Aorta (tissue), 5 donors: ENCODE results near the gene SEC23IP. TPM values are rescaled to one million over a fixed set of nuclear protein-coding genes. Genes with fewer than 3 reads are reported as not detected.

Experiments
- ATAC-seq: fragments of 200-7000 bp; cut with Tn5 transposase; one replicate; pipeline ENCODE4 v1.9.1; 2022; ENCODE audit warnings: moderate library complexity; ENCODE audit not compliant: low FRiP score
- DNase-seq, 2 donors: peaks; one replicate each; pipeline ENCODE4 v3.0.0-alpha.2; 2020
- H3K27ac ChIP-seq, 2 donors: one replicate each; pipeline ENCODE4 v1.5.1; 2013; ENCODE audit warnings: low read length in 2 of 2, mild to moderate bottlenecking in 2 of 2, moderate library complexity in 2 of 2, control low read depth in 1 of 2, inconsistent platforms in 1 of 2, low read depth in 1 of 2
- H3K27me3 ChIP-seq, 2 donors: one replicate each; pipeline ENCODE4 v1.6.1; 2013; ENCODE audit warnings: control low read depth in 1 of 2, low read length in 1 of 2, mild to moderate bottlenecking in 1 of 2, moderate library complexity in 1 of 2; ENCODE audit not compliant: insufficient read depth in 2 of 2, control insufficient read depth in 1 of 2
- H3K36me3 ChIP-seq, 2 donors: one replicate each; pipeline ENCODE4 v1.6.1; 2013; ENCODE audit warnings: control low read depth in 1 of 2, low read length in 1 of 2, mild to moderate bottlenecking in 1 of 2; ENCODE audit not compliant: insufficient read depth in 2 of 2, control insufficient read depth in 1 of 2
- H3K4me1 ChIP-seq, 2 donors: one replicate each; pipeline ENCODE4 v1.6.1; 2013; ENCODE audit warnings: low read length in 2 of 2, control low read depth in 1 of 2, mild to moderate bottlenecking in 1 of 2, moderate library complexity in 1 of 2; ENCODE audit not compliant: insufficient read depth in 2 of 2, control insufficient read depth in 1 of 2
- H3K4me3 ChIP-seq, 2 donors: one replicate each; pipeline ENCODE4 v1.5.1; 2013; ENCODE audit warnings: low read length in 2 of 2, control low read depth in 1 of 2, mild to moderate bottlenecking in 1 of 2
- H3K9me3 ChIP-seq: one replicate; pipeline ENCODE4 v1.6.1; 2013; ENCODE audit warnings: mild to moderate bottlenecking, low read length; ENCODE audit not compliant: control insufficient read depth
- WGBS, 2 donors: extraction: QIAGEN DNeasy Blood & Tissue Kit; methylation state at CpG; one replicate each; pipeline ENCODE4 v1.1.7; 2013; 5-methylcytosine and 5-hydroxymethylcytosine counted together
- intact Hi-C, 2 donors: fragments of 100-400 bp; cut with DNase I; formaldehyde crosslinking; loops; one replicate each; pipeline versions ENCODE4 v1.14.2 to v1.15.0; 2022
- polyA plus RNA-seq, 2 donors: library from polyadenylated mRNA; stranded (reverse); fragments of 200-250 nt; gene quantifications; one replicate each; pipeline ENCODE4 v1.2.3, GENCODE V29; 2013
- total RNA-seq, 2 donors: library from RNA; stranded (reverse); fragmentation: NEBNext Ultra II Directional; extraction: Animal tissue kit (Norgen Biotek cat#: 25700); gene quantifications; one replicate each; pipeline ENCODE4 v1.2.1, GENCODE V29; 2021
- donor health status: healthy with polysubstance abuse.
- donor health status: Bipolar disorder and iron deficiency.
- donor health status: DM: no; HTN: no; CAD: no.
- donor health status: DM: no; HTN: no; CAD: no.
- donor health status: DM: yes; HTN: yes; CAD: no.

The SEC23IP gene
- total and polyA plus RNA-seq, 4 donors, result 7.2 to 52.0 (median 28.7) TPM

DNA sequence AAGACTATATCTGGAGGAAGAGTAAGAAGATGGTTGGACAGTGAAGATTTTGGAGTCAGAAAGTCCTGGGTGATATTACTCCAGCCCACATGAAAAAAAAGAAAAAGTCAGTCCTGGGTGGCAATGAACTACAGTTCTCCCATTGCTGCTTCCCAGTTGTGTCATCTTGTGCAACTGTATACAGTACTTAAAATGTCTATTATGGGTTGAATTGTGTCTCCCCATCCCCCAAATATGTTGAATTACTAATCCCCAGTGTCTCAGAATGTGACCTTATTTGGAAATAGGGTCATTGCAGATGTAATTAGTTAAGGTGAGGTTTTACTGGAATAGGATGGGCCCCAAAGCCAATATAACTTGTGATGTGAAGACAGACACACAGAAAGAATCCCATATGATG, 15.6 kb downstream of the SEC23IP start:
- no peak overlapping the region for H3K27ac ChIP-seq
- H3K27me3 ChIP-seq, result no peaks in the 10 kb centered on the region
- DNase-seq (no peak), ATAC-seq (no peak)
- no peaks in the 10 kb centered on the region for H3K9me3 ChIP-seq
- H3K4me1 ChIP-seq, result no peaks in the 10 kb centered on the region
- intact Hi-C loops, result no loop called here
- H3K4me3 ChIP-seq, result no peak overlapping the region
- peaks cover 0 to 2% of the 10 kb centered on the region in 2 donors for H3K36me3 ChIP-seq

- H3K27ac ChIP-seq, result no peak overlapping the region
- WGBS, 2 donors, result 95 to 96% methylated on average over 6 of the region's 6 CpGs
- no peaks in the 10 kb centered on the region for H3K27me3 ChIP-seq
- H3K4me1 ChIP-seq, result no peaks in the 10 kb centered on the region
- ATAC-seq (no peak), DNase-seq (no peak)
- no peaks in the 10 kb centered on the region for H3K9me3 ChIP-seq
- peaks cover 2% of the 10 kb centered on the region in 2 donors for H3K36me3 ChIP-seq
- intact Hi-C loops, result no loop called here
- H3K4me3 ChIP-seq, result no peak overlapping the region
These were observed 18.2 kb downstream of the SEC23IP start for GRCh38 chr10:119910689-119911088.

DNA sequence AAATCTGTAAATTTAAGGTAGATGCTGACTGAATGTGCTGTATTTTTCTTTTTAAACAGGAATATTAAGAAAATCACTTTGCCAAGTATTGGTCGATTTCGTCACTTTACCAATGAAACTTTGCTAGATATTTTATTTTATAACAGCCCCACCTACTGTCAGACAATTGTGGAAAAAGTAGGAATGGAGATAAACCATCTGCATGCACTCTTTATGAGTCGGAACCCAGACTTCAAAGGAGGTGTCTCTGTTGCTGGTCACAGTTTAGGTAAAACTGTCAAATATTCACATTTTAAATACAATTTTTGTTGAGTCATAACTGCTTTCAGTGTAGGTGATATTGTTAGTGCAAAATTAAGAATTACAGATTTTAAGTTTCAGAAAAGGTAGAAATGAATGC, 25.2 kb downstream of the SEC23IP start:
- ATAC-seq (no peak), DNase-seq (no peak)
- 76 to 77% methylated on average over 3 of the region's 3 CpGs for WGBS, 2 donors
- H3K27ac ChIP-seq, result no peak overlapping the region
- peaks cover 2 to 9% of the 10 kb centered on the region in 2 donors for H3K36me3 ChIP-seq
- H3K4me3 ChIP-seq, result no peak overlapping the region
- H3K27me3 ChIP-seq, result no peaks in the 10 kb centered on the region
- intact Hi-C loops, result no loop called here
- no peaks in the 10 kb centered on the region for H3K9me3 ChIP-seq
- H3K4me1 ChIP-seq, result no peaks in the 10 kb centered on the region

DNA sequence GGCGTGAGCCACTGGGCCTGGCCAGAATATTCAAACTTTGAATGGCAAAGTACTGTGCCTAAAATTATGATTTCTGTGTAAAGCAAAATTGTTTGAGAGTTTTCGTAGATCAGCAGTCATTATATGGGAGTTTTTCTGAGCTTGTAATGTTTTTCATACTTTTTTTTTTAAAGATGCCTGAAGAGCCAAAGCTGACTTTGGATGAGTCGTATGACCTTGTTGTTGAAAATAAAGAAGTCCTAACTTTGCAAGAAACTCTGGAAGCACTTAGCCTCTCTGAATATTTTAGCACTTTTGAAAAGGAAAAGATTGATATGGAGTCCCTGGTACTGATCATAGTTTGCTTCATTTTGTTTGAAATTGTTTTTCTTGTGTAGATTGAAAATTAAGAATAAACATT, 26.7 kb downstream of the SEC23IP start:
- ATAC-seq (no peak), DNase-seq (no peak)
- intact Hi-C loops, result no loop called here
- WGBS, 2 donors, result 74 to 78% methylated on average over 3 of the region's 3 CpGs
- Histone ChIP-seq H3K4me3 (no peak overlapping the region), H3K9me3 (no peaks in the 10 kb centered on the region), H3K27me3 (no peaks in the 10 kb centered on the region), H3K36me3 (peaks cover 2 to 9% of the 10 kb centered on the region in 2 donors), H3K27ac (no peak overlapping the region), H3K4me1 (no peaks in the 10 kb centered on the region)

DNA sequence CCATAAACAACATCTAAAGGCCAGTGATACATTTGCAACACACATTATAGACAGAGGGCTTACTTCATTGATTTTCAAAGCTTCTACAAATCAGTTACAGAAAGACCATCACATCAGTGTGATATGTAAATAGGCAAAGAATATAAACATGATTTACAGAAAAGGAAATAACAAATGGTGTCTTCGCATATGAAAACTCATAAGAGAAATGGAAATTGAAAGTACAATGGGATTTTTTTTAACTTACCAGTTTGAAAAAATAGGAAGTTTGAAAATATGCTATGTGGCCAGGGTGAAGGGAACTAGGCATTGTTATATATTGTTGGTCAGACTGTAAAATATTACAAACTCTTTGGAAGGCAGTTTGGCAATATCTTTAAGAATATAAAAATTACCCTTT, 27.3 kb downstream of the SEC23IP start:
- DNase-seq (no peak), ATAC-seq (no peak)
- Histone ChIP-seq H3K4me1 (no peaks in the 10 kb centered on the region), H3K27ac (no peak overlapping the region), H3K4me3 (no peak overlapping the region), H3K36me3 (peaks cover 0 to 11% of the 10 kb centered on the region in 2 donors), H3K9me3 (no peaks in the 10 kb centered on the region), H3K27me3 (no peaks in the 10 kb centered on the region)
- WGBS, 2 donors, result 87 to 98% methylated on average over 1 of the region's 1 CpG
- intact Hi-C loops, result no loop called here

DNA sequence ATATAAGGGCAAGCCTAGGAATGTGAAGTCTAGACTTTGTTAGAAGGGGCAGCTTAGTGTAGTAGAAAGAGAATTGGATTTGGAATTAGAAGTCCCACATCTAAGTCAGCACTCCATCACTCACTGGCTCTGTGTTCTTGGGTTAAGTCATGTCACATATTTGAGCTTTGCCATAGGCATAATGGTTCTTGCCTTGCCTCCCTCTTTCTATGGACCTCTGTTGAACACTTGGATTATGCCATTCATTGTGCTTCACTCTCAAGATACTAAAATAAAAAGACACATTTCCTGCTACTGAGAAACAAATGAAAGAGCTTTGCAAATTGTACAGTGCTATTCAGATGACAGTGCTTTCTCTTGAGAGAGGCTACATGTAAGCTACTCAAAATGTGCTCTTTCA, 35.9 kb downstream of the SEC23IP start:
- DNase-seq (no peak), ATAC-seq (no peak)
- Histone ChIP-seq H3K4me1 (no peaks in the 10 kb centered on the region), H3K36me3 (peaks cover 7 to 12% of the 10 kb centered on the region in 2 donors), H3K27ac (no peak overlapping the region), H3K9me3 (no peaks in the 10 kb centered on the region), H3K4me3 (no peak overlapping the region), H3K27me3 (no peaks in the 10 kb centered on the region)
- intact Hi-C loops, result no loop called here

GRCh38 chr10:119931871-119932270, 39.3 kb downstream of the SEC23IP start:
- intact Hi-C loops, result no loop called here
- Histone ChIP-seq H3K9me3 (no peaks in the 10 kb centered on the region), H3K27me3 (no peaks in the 10 kb centered on the region), H3K36me3 (peaks cover 5 to 6% of the 10 kb centered on the region in 2 donors), H3K27ac (no peak overlapping the region), H3K4me3 (no peak overlapping the region), H3K4me1 (no peaks in the 10 kb centered on the region)
- WGBS, 2 donors, result 70 to 74% methylated on average over 4 of the region's 4 CpGs
- DNase-seq, result no peak
- no peak for ATAC-seq

DNA sequence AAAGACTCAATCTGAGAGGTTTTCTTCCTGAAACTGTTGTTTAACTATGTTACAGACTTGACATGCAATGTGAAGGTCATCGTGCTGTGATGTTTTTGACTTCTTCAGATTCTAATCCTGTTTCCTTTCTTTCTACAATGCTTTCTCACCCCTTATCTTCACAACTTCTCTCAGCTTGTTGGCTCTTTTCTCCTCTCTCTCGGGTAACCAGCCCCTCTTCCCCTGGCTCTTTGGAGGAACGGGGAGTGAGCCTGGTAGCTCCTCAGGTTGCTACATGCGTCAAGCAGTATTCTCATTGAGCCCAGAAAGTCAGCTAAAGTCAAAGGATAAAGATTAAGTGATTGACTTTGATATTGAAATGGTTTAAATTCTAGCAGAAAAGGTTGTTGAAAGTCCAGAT, 40.1 kb downstream of the SEC23IP start:
- Histone ChIP-seq H3K4me3 (no peak overlapping the region), H3K9me3 (no peaks in the 10 kb centered on the region), H3K27me3 (no peaks in the 10 kb centered on the region), H3K4me1 (no peaks in the 10 kb centered on the region), H3K36me3 (peaks cover 0 to 5% of the 10 kb centered on the region in 2 donors), H3K27ac (no peak overlapping the region)
- no peak for ATAC-seq
- intact Hi-C loops, result no loop called here
- 82% methylated on average over 4 of the region's 4 CpGs for WGBS, 2 donors
- DNase-seq, result no peak

- no peaks in the 10 kb centered on the region for H3K27me3 ChIP-seq
- no peak for ATAC-seq
- intact Hi-C loops, result no loop called here
- no peak for DNase-seq
- H3K27ac ChIP-seq, result no peak overlapping the region
- H3K4me1 ChIP-seq, result no peaks in the 10 kb centered on the region
- peaks cover 0 to 5% of the 10 kb centered on the region in 2 donors for H3K36me3 ChIP-seq
- WGBS, 2 donors, result 53 to 58% methylated on average over 3 of the region's 3 CpGs
- no peaks in the 10 kb centered on the region for H3K9me3 ChIP-seq
- no peak overlapping the region for H3K4me3 ChIP-seq
These were observed 40.6 kb downstream of the SEC23IP start for GRCh38 chr10:119933179-119933578.
